DMS114 treated with DMSO at 0.1 percent for 48 hours (cell line): ENCODE measurements around the gene PIK3R3.

Source experiments
- DNase-seq: peaks from one replicate; lab custom pipeline; 2025; ENCODE audit not compliant: unreplicated experiment; lab: John Stamatoyannopoulos, UW

The PIK3R3 gene

DNA sequence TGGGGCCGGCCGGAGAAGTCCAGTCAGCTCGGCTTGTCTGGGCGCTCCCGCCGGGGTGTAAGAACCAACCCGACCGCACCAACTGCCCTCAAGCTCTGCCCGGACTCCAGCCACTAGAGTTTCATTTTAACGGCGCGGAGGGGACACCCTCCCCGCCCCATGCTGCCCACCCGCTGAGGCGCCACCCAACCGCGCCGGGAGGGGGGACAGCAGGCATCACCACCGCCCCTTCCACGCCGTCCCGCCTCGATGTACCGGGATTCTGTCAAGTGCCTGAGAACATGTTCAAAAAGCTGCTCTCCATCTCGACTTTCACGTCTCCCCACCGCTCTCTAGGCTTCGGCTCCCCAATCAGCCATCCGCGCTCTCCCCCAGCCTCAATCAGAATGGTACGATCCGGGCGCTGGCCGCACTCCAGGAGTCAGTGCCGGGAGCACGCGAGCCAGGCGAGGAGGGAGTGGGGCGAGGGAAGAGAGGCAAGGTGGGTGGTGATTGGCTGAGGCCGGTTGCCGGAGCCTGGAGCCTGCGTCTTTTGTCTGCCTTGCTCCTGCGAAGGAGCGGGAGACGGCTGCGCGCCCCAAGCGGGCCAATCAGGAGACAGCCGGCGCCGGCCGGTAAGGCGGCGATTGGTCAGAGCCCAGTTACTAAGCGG lies at the start of gene PIK3R3:
Gene PIK3R3, minus strand, starts transcription at position 101 of the 652 bp plus-strand sequence. CDS start 677 bp downstream, outside the sequence.
- DNase-seq = peak; percentile 98

DNA sequence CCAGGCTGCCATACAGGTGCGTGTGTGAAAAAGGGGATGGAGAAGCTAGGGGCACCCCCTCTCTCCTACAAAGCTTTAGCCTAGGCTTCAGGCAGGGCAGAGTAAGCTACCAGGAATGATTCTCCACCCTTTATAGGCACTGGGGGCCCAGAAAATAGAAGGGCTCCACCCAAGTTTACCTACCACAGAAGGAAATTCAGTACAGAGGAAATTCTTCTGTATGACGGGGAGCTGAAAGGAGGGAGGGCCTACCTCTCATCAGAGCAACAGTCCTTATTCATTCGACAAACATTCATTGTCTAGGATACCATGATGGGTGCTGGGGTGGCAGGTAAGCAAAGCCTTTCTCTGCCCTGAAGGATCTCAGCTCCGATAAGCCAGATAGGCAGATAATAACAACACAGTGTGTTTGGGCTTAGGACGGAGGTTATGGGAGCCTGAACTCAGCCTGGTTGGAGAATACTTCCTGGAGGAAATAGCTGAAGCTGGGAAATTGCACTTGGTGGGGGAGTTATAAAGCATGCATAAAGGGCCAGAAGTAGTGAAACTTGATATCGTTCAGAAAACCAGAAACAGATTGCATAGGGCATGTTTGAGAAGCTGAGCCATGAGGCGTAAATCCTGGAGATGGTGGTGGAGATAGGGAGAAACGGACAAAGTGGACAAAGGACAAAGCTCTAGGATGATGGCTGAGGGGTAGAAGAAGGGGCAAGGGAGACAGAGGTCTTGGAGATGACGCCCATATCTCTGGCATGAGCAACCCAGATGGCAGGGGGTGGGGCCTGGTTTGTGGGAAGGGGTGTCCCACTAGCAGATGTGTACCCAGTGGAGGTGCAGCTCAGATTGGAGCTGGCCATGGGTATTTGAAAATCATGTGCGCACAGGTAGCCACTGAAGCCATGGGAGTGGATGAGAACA lies 49.2 kb upstream of the PIK3R3 start:
- DNase-seq = no peak

DNA sequence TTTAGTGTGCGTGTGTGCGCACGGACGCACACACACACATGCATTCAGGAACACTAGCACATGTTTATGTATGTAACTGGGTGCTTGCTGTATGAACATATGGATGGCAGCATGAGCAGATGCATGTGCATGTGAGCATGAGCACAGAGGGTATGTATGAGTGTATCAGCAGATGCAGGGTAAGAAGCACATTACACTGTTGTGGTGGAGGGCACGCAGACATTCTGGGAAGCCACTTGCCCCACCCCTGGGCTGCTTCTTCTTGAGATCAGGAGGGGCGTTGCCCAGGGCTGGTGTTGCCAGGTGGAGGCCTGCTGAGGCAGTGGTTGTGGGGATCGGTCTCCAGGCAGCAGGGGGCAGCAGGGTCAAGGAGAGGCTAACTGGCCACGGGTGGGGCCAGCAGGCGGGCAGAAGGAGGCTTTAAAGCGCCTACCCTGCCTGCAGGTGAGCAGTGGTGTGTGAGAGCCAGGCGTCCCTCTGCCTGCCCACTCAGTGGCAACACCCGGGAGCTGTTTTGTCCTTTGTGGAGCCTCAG lies 47.7 kb upstream of the PIK3R3 start:
- no peak for DNase-seq

GRCh38 chr1:46179138-46180081 lies 47.0 kb upstream of the PIK3R3 start:
- peak; percentile 90 for DNase-seq

- no peak for DNase-seq
Measured at GRCh38 chr1:46176211-46176865, 43.9 kb upstream of the PIK3R3 start, which contains the start of gene P3R3URF. Gene P3R3URF, minus strand, starts transcription at chr1:46176488. Its CDS starts 17 bp downstream, at chr1:46176471.

GRCh38 chr1:46175243-46175642 lies 42.8 kb upstream of the PIK3R3 start:
- DNase-seq = no peak

GRCh38 chr1:46174448-46175231 lies 42.2 kb upstream of the PIK3R3 start, which contains the start of gene TSPAN1:
Gene TSPAN1, plus strand, starts transcription at chr1:46175087. Its CDS starts 6,021 bp downstream, at chr1:46181108.
- no peak for DNase-seq

GRCh38 chr1:46173361-46173856 lies 41.0 kb upstream of the PIK3R3 start:
- no peak for DNase-seq

DNA sequence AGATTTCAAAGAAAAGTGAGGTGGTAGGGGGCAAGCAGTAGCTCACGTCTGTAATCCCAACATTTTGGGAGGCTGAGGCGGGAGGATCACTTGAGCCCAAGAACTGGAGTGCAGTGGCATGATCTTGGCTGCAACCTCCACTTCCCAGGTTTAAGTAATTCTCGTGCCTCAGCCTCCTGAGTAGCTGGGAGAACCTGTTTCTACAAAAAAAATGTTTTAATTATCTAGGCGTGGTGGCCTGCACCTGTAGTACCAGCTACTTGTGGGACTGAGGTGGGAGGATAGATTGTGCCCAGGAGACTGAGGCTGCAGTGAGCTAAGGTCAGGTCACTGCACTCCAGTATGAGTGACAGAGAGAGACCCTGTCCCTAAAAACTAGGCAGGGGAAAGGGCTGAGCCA lies 39.9 kb upstream of the PIK3R3 start:
- no peak for DNase-seq

- no peak for DNase-seq
Measured at GRCh38 chr1:46171871-46172270, 39.4 kb upstream of the PIK3R3 start.

- DNase-seq = no peak
Measured at GRCh38 chr1:46171351-46171750, 38.9 kb upstream of the PIK3R3 start.

DNA sequence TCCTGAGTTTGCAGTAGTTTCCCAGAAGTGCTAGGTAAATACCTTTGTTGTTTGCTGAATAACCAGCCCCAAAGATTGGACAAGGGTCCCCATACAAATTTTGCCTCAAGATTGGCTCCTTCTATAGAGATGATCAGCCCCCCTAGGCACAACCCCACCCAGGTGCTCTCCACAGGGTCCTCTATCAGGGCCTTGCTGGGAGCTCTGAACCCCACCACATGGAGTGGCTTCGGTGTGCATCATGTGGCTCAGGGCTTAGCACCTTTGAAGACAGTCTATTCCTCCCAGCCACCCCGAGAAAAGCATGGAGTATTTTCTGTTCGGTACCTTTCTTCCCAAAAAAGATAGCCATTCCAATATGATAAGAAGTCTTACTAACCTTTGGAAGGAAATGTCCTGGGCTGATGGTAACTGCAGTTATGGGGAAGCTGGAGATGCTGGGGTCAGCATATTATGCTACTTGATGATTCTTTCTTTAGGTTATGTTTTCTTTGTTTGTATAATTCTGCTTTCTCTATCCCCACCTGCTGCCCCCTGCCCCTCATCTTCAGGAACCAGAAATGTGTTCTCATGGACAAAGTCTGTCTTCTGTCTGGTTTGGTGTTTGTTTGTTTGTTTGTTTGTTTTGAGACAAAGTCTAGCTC lies 37.5 kb upstream of the PIK3R3 start:
- no peak for DNase-seq

GRCh38 chr1:46168477-46168876 lies 36.0 kb upstream of the PIK3R3 start:
- DNase-seq = no peak

GRCh38 chr1:46166521-46167462 lies 34.4 kb upstream of the PIK3R3 start:
- DNase-seq = no peak

- DNase-seq = no peak
Measured at GRCh38 chr1:46160212-46160611, 27.8 kb upstream of the PIK3R3 start.

GRCh38 chr1:46159516-46159915 lies 27.1 kb upstream of the PIK3R3 start:
- no peak for DNase-seq
